Activated CD8-positive, alpha-beta memory T cell treated with anti-CD3 and anti-CD28 coated beads, Interleukin-2, amount 10 ng/mL, durations not matched to agents 7 days and 5 days (primary cell): Measurements from ENCODE around the gene HOXA5. TPM values are rescaled to one million over a fixed set of nuclear protein-coding genes. Genes with fewer than 3 reads are reported as not detected.

Source experiments
- ATAC-seq: fragments of 150-1000 bp; cut with Tn5 transposase; one replicate; pipeline ENCODE4 v1.10.0; 2021; ENCODE audit warnings: moderate library complexity
- CTCF ChIA-PET: fragments of 350-600 bp; sonication (Branson Sonifier 250); formaldehyde crosslinking; loops from one replicate; lab custom pipeline; 2021; ENCODE audit warnings: antibody characterized with exemption; lab: Charles Lee
- DNase-seq: peaks from one replicate; pipeline ENCODE4 v3.0.0-alpha.2; 2020
- H3K27ac Mint-ChIP-seq: one replicate; pipeline ENCODE4 v1.8.0; 2021; ENCODE audit warnings: mild to moderate bottlenecking, mixed read lengths
- H3K27me3 Mint-ChIP-seq: one replicate; pipeline ENCODE4 v1.8.0; 2021; ENCODE audit warnings: mixed read lengths
- H3K36me3 Mint-ChIP-seq: one replicate; pipeline ENCODE4 v1.8.0; 2021; ENCODE audit warnings: mild to moderate bottlenecking, mixed read lengths
- H3K4me1 Mint-ChIP-seq: one replicate; pipeline ENCODE4 v1.8.0; 2021; ENCODE audit warnings: mixed read lengths
- H3K4me3 Mint-ChIP-seq: one replicate; pipeline ENCODE4 v1.8.0; 2021; ENCODE audit warnings: mild to moderate bottlenecking, moderate library complexity, mixed read lengths
- H3K9me3 Mint-ChIP-seq: one replicate; pipeline ENCODE4 v1.8.0; 2022; ENCODE audit warnings: low read depth, mixed read lengths
- total RNA-seq, 2 experiments: library from RNA; stranded (reverse); gene quantifications; one replicate each; pipeline ENCODE4 v1.2.3, GENCODE V29; 2021

HOXA5 gene
- total RNA-seq, 2 experiments from 2014 or later, result not detected

- no peaks in the 10 kb centered on the region for H3K4me1 Mint-ChIP-seq
- CTCF ChIA-PET, result no interaction called here
- ATAC-seq (no peak), DNase-seq (no peak)
- no peak overlapping the region for H3K4me3 Mint-ChIP-seq
- H3K36me3 Mint-ChIP-seq, result no peaks in the 10 kb centered on the region
- H3K9me3 Mint-ChIP-seq, result no peaks in the 10 kb centered on the region
- H3K27ac Mint-ChIP-seq, result no peak overlapping the region
- peaks cover 16% of the 10 kb centered on the region for H3K27me3 Mint-ChIP-seq
Observed at GRCh38 chr7:27122077-27122910, 21.2 kb downstream of the HOXA5 start.

- CTCF ChIA-PET, result no interaction called here
- DNase-seq (no peak), ATAC-seq (no peak)
- Mint-ChIP-seq H3K36me3 (no peaks in the 10 kb centered on the region), H3K4me1 (no peaks in the 10 kb centered on the region), H3K27ac (no peak overlapping the region), H3K9me3 (no peaks in the 10 kb centered on the region), H3K4me3 (no peak overlapping the region), H3K27me3 (peaks cover 10% of the 10 kb centered on the region)
Observed at GRCh38 chr7:27121684-27122076, 21.8 kb downstream of the HOXA5 start.

DNA sequence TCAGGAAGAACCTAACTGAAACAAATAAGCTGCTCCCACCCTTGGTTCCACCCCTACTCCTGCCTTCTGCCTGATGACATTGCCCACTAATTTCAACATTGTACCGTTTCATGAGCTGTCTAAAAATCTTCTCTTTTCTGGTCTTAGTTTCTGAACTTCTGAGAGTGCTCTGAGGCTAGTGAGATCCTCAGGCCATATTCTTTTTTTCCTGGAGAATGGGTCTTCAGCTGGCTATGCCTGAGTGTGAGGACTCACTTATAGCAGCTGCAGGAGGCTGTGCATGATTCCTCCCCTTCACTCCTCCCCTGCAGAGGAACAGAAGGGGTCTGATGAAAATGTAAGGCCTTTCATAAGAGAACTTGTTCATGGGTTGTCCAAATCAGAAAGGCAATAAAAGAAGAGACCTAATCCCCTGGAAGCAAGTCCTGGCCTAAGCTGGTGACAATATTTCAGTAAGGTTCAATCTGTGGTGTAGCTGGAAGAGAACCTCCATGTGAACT, 24.0 kb downstream of the HOXA5 start:
- ATAC-seq, result no peak
- no peaks in the 10 kb centered on the region for H3K27me3 Mint-ChIP-seq

GRCh38 chr7:27118580-27118979, 24.9 kb downstream of the HOXA5 start:
- ATAC-seq (no peak), DNase-seq (no peak)
- Mint-ChIP-seq H3K4me1 (no peaks in the 10 kb centered on the region), H3K27me3 (no peaks in the 10 kb centered on the region), H3K36me3 (no peaks in the 10 kb centered on the region), H3K27ac (no peak overlapping the region), H3K9me3 (no peaks in the 10 kb centered on the region), H3K4me3 (no peak overlapping the region)
- CTCF ChIA-PET, result interaction anchor here (0.5 to 1.1 kb wide), 3 partner anchors 9 to 32 kb away, joined by 3 to 4 read pairs (median 3); no protein-coding TSS in a partner anchor

More for the DNA sequence above, 24.0 kb downstream of the HOXA5 start:
- H3K36me3 Mint-ChIP-seq, result no peaks in the 10 kb centered on the region
- H3K27ac Mint-ChIP-seq, result no peak overlapping the region
- H3K4me3 Mint-ChIP-seq, result no peak overlapping the region
- no peak for DNase-seq
- CTCF ChIA-PET, result no interaction called here
- H3K4me1 Mint-ChIP-seq, result no peaks in the 10 kb centered on the region
- H3K9me3 Mint-ChIP-seq, result no peaks in the 10 kb centered on the region

GRCh38 chr7:27117887-27118491, 25.5 kb downstream of the HOXA5 start:
- DNase-seq (no peak), ATAC-seq (no peak)
- H3K9me3 Mint-ChIP-seq, result no peaks in the 10 kb centered on the region
- H3K27ac Mint-ChIP-seq, result no peak overlapping the region
- H3K4me1 Mint-ChIP-seq, result no peaks in the 10 kb centered on the region
- CTCF ChIA-PET, result interaction anchor here (0.5 to 1.1 kb wide), 3 partner anchors 8 to 32 kb away, joined by 3 to 4 read pairs (median 3); no protein-coding TSS in a partner anchor
- no peaks in the 10 kb centered on the region for H3K36me3 Mint-ChIP-seq
- H3K4me3 Mint-ChIP-seq, result no peak overlapping the region
- no peaks in the 10 kb centered on the region for H3K27me3 Mint-ChIP-seq

- H3K9me3 Mint-ChIP-seq, result no peaks in the 10 kb centered on the region
- CTCF ChIA-PET, result no interaction called here
- no peak for ATAC-seq
- H3K36me3 Mint-ChIP-seq, result no peaks in the 10 kb centered on the region
- no peak overlapping the region for H3K27ac Mint-ChIP-seq
- H3K4me3 Mint-ChIP-seq, result no peak overlapping the region
- no peak for DNase-seq
- no peaks in the 10 kb centered on the region for H3K4me1 Mint-ChIP-seq
- no peaks in the 10 kb centered on the region for H3K27me3 Mint-ChIP-seq
Observed at GRCh38 chr7:27116962-27117886, 26.3 kb downstream of the HOXA5 start.

DNA sequence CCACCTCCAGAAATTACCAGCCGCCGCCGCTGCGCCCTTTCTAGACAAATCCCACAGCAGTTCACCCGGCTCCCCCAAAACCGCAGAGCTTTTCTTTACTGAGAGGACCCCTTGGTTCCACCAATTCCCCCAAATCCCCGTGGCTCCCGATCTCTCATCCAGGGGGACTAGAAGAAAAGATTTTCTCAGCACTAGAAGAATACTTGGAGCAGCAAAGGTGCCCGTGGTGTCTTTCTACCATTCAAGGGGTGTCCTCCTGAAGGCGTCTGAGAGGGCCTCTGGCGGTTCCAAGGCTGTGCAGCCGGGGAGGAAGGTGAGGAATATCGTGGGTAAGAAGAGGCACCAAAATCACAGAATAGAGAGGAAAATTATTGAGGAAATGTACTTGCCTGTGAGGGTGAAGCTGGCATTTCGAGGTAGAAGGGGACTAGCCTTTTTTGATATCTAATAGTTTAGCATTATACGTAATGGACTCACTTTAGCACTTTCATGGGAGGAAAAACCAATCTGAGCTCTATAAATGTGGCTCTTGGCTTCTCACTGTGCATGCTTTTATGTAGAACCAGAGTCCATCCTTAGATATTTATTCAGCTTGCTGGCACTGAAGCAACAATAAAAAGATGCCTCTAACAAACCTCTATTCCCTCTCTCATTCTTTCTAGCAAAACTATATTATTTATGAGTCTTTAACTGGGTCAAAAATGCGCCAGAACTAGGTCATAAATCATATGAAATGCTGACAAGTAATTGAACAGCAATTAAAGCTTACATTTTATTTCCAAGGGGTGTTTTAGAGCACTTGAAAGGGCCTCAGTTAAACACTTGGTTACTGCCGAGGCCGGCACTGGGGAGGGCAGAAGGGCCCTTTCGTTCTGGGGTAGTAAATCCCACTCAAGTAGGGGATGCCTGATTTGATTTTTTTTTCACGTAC, 27.2 kb downstream of the HOXA5 start:
- no peaks in the 10 kb centered on the region for H3K9me3 Mint-ChIP-seq
- CTCF ChIA-PET, result no interaction called here
- peaks cover 3% of the 10 kb centered on the region for H3K27me3 Mint-ChIP-seq
- no peaks in the 10 kb centered on the region for H3K36me3 Mint-ChIP-seq
- no peak overlapping the region for H3K4me3 Mint-ChIP-seq
- no peaks in the 10 kb centered on the region for H3K4me1 Mint-ChIP-seq
- no peak for DNase-seq
- no peak for ATAC-seq
- no peak overlapping the region for H3K27ac Mint-ChIP-seq

- Mint-ChIP-seq H3K27me3 (peaks cover 3% of the 10 kb centered on the region), H3K27ac (no peak overlapping the region), H3K4me1 (no peaks in the 10 kb centered on the region), H3K9me3 (no peaks in the 10 kb centered on the region), H3K36me3 (no peaks in the 10 kb centered on the region), H3K4me3 (no peak overlapping the region)
- no peak for ATAC-seq
- CTCF ChIA-PET, result no interaction called here
- DNase-seq, result no peak
Observed at GRCh38 chr7:27115221-27116026, 28.1 kb downstream of the HOXA5 start.

DNA sequence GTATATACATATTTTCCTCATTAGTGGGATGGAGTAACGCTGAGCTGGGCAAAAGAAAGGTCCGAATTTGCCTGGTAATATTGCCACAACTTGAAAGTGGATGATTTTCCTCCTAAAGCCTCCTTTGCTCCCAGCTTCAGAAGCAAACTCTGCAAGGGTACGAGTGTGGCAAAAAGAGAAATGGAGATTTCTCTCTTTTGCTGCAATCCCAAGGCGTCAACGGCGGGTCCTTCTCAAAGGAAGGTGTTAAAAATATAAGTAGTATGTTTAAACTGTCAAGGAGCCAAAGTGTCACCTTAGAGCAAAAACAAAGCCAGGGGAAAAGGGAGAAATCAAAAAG, 28.6 kb downstream of the HOXA5 start:
- CTCF ChIA-PET, result no interaction called here
- Mint-ChIP-seq H3K36me3 (no peaks in the 10 kb centered on the region), H3K27me3 (peaks cover 3% of the 10 kb centered on the region), H3K27ac (no peak overlapping the region), H3K4me1 (no peaks in the 10 kb centered on the region), H3K9me3 (no peaks in the 10 kb centered on the region), H3K4me3 (no peak overlapping the region)
- DNase-seq (no peak), ATAC-seq (no peak)

GRCh38 chr7:27113991-27114769, 29.3 kb downstream of the HOXA5 start:
- no peaks in the 10 kb centered on the region for H3K4me1 Mint-ChIP-seq
- CTCF ChIA-PET, result no interaction called here
- H3K4me3 Mint-ChIP-seq, result no peak overlapping the region
- H3K36me3 Mint-ChIP-seq, result no peaks in the 10 kb centered on the region
- H3K27me3 Mint-ChIP-seq, result peaks cover 3% of the 10 kb centered on the region
- no peaks in the 10 kb centered on the region for H3K9me3 Mint-ChIP-seq
- DNase-seq (no peak), ATAC-seq (no peak)
- H3K27ac Mint-ChIP-seq, result no peak overlapping the region
